Fibroblast of skin of back (primary cell): ENCODE results near the gene OR5T2. TPM values are rescaled to one million over a fixed set of nuclear protein-coding genes. Genes with fewer than 3 reads are reported as not detected.
"Not testable (repeated sequence)": the region's sequence is repeated elsewhere in the genome, so short reads cannot be mapped to it uniquely, and the experiment has no call there.

ENCODE experiments used
- DNase-seq: peaks from one replicate; pipeline ENCODE4 v3.0.0-alpha.2; 2013
- polyA plus RNA-seq, 2 experiments: library from polyadenylated mRNA; unstranded; fragments of 120-200 nt; gene quantifications; one replicate each; pipeline ENCODE4 v1.2.1, GENCODE V29; 2013; ENCODE audit not compliant: insufficient read length in 2 of 2

The OR5T2 gene
- not detected for polyA plus RNA-seq (2013, experiment 1 of 2; ENCODE audit: insufficient read length)
- not detected for polyA plus RNA-seq (2013, experiment 2 of 2; ENCODE audit: insufficient read length)

- DNase-seq = no peak
Observed at GRCh38 chr11:56234155-56234554, at the start of gene OR5T2. TSS of gene OR5T2 (minus strand) at chr11:56234255. CDS start at chr11:56233062, 1,193 bp downstream.

- no peak for DNase-seq
Observed at GRCh38 chr11:56273854-56274253, 39.8 kb upstream of the OR5T2 start, which contains the start of gene OR5T1. TSS of gene OR5T1 (plus strand) at chr11:56274154. CDS start at chr11:56275639, 1,485 bp downstream.

DNA sequence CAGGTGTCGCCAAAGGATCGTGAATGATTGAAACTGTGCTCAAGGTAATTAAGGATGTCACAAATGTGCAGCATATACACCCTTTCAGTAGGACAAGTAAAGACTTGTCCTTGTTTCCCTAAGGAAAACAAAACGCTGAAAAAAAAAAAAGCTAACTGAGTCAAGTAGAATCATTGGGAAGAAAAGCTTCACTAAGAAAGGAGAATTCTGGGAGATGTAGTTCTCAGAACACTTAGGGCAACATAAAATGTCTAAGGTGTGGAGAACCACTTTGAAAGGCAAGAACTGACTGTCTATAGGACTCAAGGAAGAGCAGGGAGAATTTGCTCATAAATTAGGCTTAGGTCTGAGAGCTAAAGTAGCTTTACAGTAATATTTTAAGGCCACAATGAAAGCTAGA lies 37.0 kb upstream of the OR5T2 start:
- no peak for DNase-seq

- DNase-seq = no peak
Observed at GRCh38 chr11:56251954-56252353, 17.9 kb upstream of the OR5T2 start, which contains the start of gene OR5T3. TSS of gene OR5T3 (plus strand) at chr11:56252254. CDS start at chr11:56252254, 0 bp downstream.

GRCh38 chr11:56219735-56220134 lies 14.3 kb downstream of the OR5T2 start:
- not testable (repeated sequence) for DNase-seq

- DNase-seq = no peak
Observed at GRCh38 chr11:56214537-56214936, 19.5 kb downstream of the OR5T2 start.

- DNase-seq = no peak
Observed at GRCh38 chr11:56207790-56208189, 26.3 kb downstream of the OR5T2 start.

- no peak for DNase-seq
Observed at GRCh38 chr11:56197367-56197766, 36.7 kb downstream of the OR5T2 start.

- DNase-seq = no peak
Observed at GRCh38 chr11:56196705-56197104, 37.4 kb downstream of the OR5T2 start.

DNA sequence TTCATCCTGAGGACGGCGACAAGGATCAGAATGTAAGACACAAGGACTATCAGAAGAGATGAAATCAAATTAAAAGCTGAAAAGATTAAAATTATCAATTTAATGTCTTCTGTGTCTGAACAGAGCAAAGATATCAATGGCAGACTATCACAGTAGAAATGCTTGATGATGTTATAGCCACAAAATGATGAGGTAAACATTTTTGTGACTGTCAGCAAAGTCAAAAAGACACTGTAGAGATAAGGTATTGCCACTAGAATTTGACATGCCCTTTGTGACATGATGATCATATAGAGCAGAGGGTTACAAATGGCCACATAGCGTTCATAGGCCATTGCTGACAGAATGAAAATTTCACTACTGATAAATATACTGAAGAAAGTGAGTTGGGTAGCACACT lies 45.5 kb downstream of the OR5T2 start:
- no peak for DNase-seq

DNA sequence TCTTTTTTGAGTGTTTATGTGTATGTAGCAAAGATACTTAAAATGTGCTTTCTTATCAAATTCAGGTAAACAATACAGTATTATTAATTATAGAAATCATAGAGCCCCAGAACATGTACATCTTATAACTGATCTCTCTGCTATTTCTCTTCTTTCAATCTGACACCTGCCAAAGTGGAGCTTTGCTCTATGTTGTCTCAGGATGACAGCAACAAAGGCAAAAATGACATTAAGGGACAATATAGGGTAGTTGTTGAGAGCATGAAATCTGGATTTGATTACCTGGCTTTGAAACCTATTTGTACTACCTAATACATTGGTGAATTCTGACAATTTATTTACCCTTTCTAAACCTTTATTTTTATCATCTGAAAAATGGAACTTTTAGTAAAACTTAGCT lies 50.6 kb downstream of the OR5T2 start:
- no peak for DNase-seq
